IPS-18c (cell line): ENCODE results near the gene ULBP2.

Experiments used
- H3K4me3 ChIP-seq: 2 replicates; pipeline ENCODE4 v1.7.0; 2013; ENCODE audit warnings: low read depth, mild to moderate bottlenecking, low read length, moderate library complexity; ENCODE audit not compliant: insufficient read depth
- H3K9me3 ChIP-seq: one replicate; pipeline ENCODE4 v1.6.1; 2013; ENCODE audit warnings: mild to moderate bottlenecking, low read length, moderate library complexity; ENCODE audit not compliant: control insufficient read depth, insufficient read depth

Gene ULBP2, protein sequence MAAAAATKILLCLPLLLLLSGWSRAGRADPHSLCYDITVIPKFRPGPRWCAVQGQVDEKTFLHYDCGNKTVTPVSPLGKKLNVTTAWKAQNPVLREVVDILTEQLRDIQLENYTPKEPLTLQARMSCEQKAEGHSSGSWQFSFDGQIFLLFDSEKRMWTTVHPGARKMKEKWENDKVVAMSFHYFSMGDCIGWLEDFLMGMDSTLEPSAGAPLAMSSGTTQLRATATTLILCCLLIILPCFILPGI

DNA sequence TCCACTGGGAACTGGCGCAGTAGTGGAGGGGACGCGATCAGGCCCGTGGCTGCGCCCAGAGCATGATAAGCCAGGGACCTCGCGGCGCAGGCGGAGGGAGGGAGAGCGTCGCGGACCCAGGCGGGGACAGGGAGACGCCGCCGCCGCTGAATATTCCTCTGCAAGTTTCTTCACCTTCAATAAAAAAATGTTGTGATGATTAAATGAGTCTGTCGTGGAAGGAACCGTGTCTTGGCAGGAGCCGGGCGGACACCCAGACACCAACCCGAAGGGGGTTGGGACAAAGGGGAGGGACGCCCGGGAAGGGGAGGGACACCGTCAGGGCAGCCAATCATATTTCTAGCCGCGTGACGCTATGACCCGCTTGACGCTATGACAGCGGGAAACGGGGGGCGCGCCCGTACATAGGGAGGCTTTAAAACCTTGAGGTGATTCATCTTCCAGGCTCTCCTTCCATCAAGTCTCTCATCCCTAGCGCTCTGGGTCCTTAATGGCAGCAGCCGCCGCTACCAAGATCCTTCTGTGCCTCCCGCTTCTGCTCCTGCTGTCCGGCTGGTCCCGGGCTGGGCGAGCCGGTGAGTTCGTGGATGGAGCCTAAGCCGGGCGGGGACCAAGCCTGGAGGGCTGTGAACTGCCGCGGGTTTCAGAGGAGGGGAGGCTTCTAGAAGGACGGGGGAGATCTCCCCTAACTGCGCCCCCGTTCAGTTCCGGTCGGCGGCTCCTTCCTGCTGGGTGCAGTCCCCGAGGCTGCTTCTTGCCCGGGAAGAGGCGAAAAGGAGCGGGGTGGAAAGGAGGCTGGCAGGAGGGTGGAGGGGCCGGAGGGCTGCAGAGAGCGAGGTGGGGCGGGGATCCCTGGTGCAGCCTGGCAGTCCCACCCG lies at the start of gene ULBP2:
TSS of gene ULBP2 (plus strand) at position 432 of the 878 bp plus-strand sequence. CDS start at position 491, 59 bp downstream.
- H3K9me3 ChIP-seq, result peaks cover 2% of the 10 kb centered on the region
- H3K4me3 ChIP-seq, result peak within 1 kb of the TSS; percentile 61

DNA sequence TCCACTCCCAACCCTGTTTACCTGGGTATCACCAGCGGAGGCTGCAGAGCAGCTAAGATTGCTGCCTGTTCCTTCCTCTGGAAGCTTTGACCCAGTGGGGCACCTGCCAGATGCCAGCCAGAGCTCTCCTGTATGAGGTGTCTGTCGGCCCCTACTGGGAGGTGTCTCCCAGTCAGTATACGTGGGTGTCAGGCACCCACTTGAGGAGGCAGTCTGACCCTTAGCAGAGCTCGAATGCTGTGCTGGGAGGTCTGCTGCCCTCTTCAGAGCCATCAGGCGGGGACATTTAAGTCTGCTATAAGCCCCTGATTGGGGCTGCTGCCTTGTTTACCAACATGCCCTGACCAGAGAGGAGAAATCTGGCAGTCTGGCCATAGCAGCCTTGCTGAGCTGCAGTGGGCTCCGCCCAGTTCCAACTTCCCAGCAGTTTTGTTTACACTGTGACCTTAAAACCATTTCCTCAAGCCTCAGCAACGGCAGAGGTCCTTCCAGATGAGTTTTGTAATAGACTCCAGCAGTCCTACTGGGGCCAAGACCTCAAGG lies 46.7 kb upstream of the ULBP2 start:
- H3K9me3 ChIP-seq, result no peaks in the 10 kb centered on the region
- H3K4me3 ChIP-seq, result no peak overlapping the region

DNA sequence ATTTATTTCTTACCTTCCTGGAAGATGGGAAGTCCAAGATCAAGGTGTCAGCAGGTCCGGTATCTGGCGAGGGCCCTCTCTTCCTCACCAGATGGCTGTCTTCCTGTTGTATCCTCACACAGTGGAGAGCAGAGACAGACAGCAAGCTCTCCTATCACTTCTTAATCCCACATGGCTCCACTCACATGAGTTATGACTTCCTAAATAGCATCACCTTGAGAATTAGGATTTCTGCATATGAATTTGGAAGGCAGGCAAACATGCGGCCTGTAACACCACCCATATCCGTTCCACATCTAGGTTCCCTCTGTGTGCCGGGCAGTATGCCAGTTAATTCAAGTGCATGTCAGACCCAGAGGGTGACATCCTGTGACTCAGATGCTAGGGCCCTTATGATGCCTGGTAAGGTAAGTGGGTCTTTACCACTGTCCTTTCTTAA lies 46.0 kb upstream of the ULBP2 start:
- Histone ChIP-seq H3K9me3 (no peaks in the 10 kb centered on the region), H3K4me3 (no peak overlapping the region)

DNA sequence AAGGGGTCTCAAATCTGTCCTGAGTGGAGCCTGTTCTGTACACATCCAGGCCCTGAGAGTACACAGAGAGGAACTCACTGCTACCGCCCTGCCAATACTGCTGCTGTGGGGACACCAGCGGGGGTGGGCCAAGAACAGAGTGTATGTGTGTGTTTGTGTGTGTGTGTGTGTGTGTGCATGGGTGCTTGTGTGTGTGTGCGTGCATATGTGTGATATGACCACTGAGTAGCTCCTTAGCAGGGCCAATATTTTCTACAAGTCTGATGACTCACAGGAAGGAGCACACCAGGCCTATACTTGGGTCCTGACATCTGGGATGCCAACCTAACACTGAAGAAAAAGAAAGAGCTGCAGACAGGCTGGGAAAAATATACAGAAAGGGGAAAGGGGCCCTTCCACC lies 45.3 kb upstream of the ULBP2 start:
- Histone ChIP-seq H3K9me3 (no peaks in the 10 kb centered on the region), H3K4me3 (no peak overlapping the region)

DNA sequence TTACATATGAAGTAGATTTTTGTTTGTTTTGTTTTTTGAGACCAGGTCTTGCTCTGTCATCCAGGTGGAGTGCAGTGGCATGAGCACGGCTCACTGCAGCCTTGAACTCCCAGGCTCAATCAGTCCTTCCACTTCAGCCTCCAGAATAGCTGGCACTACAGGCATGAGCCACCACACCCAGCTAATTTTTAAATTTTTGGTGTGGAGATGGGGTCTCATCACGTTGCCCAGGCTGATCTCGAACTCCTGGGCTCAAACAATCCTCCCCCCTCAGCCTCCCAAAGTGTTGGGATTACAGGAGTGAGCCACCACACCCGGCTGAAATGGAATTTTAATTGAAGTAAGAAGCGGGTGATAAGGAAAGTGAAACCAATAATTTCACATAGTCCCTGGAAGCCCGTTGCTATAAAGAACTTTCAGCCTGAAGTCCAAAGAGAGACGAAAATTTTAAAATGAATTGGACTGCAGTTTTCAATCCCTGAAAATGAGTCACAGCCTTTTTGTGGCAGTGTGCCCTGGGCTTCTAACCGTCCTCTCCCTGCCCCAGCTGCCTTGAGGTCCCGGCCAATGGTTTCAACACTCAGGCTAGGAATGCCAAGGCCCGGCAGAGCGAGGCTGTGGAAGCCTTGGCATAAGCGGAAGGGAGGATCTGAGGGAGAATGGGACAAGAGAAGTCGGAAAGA lies 44.7 kb upstream of the ULBP2 start:
- H3K9me3 ChIP-seq, result no peaks in the 10 kb centered on the region
- no peak overlapping the region for H3K4me3 ChIP-seq

DNA sequence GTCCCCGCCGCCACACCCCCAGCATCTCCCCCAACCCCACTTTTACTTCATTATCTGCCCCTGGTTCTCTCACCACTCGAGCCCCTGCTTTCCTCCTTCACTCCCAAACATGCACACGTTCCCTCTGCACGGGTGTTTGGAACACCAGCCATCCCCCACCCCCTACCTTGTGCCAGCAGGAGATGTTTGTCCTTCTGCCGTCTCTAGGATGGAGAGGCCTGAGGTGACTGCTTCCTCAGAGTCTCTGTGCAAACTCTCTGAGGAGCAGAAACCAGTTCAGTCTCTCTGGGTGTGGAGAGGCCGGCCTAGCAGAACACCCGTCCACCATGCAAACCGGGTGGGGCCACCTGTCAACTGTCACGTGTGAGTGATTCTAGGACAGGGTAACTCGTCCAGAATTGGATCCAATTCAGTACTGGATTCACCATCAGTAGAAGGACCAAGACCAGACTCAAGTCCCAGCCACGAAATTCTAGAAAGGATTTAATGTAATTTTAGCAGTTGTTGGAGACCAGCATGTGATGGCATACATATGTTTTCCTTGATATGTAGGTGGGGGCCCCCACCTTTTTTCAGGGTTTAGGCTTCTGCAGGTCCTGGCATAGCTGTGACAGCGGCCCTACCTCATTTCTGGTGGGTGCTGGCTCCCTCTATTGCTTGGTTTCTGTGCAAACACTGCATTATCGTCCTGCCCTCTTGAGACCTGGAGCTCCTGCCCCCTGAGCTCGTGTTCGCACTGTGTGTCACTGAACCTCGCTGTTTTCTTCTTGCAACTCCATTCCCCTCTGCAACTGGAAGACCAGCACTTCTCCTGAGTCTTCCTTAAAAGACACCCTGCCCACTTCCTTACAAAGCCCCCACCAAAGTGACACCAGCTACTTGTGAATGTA lies 43.7 kb upstream of the ULBP2 start, which contains the start of gene RAET1E:
TSS of gene RAET1E (minus strand) at position 259 of the 890 bp plus-strand sequence. CDS start 7,212 bp downstream, outside the sequence.
- Histone ChIP-seq H3K4me3 (no peak within 1 kb of the TSS), H3K9me3 (no peaks in the 10 kb centered on the region)

DNA sequence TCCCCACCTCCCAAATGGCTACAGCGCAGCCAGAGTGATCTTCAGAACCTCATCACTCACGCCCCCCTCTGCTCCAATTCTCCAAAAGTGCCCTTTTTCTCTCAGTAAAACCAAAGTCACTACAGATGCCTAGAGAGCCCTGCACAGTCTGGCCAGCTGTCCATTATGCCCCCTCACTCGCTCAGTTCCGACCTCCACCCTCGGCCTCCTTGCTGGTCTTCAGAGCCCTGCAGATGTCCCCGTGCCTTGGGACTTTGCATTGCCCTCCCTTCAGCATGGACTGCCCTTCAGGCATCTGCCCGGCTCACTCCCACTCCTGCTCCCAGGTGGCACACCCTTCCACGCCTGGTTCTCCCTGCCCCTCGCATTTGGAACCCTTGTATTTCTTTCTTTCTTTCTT lies 42.8 kb upstream of the ULBP2 start:
- Histone ChIP-seq H3K9me3 (no peaks in the 10 kb centered on the region), H3K4me3 (no peak overlapping the region)

DNA sequence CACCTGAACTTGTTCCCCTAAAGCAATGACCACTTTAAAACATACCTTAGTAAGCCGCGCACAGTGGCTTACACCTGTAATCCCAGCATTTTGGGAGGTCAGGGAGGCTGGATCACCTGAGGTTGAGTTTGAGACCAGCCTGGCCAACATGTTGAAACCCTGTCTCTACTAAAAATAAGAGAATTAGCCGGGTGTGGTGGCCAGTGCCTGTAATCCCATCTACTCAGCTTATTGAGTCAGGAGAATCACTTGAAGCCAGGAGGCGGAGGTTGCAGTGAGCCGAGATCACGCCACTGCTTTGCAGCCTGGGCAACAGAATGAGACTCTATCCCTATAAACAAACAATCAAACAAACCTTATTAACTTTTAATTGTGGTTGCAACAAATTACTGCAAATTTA lies 42.3 kb upstream of the ULBP2 start:
- H3K4me3 ChIP-seq, result no peak overlapping the region
- H3K9me3 ChIP-seq, result no peaks in the 10 kb centered on the region

DNA sequence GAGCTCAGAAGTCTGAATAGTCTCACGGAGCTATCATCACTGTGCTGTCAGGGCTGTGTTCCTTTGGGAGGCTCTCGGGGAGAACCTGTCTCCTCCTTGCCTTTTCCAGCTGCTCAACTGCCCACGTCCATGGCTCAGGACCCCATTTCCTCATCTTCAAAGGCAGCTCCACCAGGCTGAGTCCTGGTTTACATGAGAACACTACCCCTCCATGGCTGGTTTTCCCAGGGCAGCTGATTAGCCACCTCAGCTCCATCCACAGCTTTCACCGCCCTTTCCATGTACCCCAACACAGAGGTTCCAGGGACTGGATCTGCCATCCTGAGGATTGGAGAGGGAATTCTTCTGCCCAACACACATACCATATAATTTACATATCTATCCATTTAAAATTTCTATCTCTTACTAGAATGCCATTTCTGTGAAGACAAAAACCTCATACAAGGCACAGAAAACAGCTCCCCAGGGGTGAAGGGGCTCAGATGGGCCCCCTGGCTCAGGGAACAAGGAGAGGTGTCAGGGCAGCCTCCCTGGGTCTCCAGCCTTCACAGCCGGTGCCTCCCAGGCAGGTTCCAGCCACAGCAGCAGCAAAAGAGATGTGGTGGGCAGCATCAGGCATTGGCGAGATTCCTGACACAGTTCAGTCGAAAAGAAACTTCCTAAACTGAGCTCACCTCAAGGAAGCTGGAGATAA lies 41.7 kb upstream of the ULBP2 start:
- H3K9me3 ChIP-seq, result no peaks in the 10 kb centered on the region
- no peak overlapping the region for H3K4me3 ChIP-seq

DNA sequence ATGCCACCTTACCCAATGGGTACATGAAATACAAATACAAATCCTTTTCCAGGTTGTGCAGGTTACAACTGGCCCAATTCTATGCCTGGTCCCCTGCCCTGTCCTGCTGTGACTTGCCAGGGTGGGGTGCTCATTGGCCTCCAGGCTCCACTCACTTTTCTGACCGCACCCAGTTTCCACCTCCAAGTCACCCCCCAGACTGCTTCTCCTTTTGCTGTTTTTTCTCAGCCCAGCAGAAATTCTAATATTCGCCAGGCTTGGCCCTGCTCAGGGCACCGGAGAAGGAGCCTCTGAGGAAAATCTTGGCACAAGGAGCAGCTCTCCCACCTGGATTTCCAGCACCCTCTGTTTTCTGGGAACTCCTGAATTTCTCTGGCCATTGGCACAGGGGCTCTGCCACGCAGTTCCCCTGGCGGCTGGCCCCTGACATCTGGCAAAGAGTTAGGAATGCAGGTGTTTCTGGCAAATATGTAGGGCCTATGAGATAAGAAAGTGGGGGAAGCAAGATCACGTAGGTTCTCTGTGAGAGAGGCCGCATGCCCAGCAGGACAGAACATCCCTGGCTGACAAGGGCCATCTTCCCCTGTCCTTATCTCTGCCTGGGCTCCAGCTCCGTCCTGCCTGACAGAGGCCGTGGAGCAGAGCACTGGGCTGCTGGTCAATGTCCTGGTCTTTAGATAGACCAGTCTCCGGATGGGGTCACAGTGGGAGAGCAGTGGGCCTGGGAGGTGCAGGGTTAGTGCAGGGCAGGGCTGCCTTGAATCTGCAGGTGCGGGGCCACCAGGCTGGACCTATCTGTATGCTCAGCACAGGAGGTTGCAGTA lies 41.0 kb upstream of the ULBP2 start:
- H3K4me3 ChIP-seq, result no peak overlapping the region
- no peaks in the 10 kb centered on the region for H3K9me3 ChIP-seq

DNA sequence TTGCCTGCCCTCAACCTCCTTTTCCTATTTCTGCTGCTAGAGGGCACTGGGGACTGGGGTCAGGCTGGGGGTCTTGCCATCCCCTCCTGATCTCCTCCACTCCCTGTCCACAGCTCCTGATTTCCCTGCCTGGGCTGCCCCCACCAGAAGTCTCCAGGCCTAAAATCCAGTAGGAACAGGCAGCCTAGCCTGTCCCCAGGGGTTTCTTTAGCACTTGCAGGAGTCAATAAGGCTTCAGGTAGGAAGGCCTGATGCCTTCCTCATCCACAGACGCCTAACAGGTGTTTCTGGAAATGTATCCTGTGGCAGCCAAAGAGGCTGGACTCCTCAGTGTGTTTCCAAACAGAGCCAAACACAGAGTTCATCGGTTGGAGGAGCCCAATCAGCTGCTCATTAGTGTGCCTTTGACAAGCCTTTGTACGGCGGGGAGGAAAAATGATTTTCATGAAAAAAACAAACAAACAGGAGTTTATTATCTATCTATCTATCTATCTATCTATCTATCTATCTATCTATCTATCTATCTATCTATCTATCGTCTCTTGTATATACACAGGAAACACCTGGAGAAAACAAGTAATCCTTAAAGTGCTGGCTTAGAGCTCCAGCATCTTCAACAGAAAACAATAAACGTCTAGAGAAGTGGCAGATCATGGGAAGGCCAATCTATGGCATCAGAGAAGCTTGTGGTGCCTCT lies 40.2 kb upstream of the ULBP2 start:
- no peaks in the 10 kb centered on the region for H3K9me3 ChIP-seq
- no peak overlapping the region for H3K4me3 ChIP-seq

DNA sequence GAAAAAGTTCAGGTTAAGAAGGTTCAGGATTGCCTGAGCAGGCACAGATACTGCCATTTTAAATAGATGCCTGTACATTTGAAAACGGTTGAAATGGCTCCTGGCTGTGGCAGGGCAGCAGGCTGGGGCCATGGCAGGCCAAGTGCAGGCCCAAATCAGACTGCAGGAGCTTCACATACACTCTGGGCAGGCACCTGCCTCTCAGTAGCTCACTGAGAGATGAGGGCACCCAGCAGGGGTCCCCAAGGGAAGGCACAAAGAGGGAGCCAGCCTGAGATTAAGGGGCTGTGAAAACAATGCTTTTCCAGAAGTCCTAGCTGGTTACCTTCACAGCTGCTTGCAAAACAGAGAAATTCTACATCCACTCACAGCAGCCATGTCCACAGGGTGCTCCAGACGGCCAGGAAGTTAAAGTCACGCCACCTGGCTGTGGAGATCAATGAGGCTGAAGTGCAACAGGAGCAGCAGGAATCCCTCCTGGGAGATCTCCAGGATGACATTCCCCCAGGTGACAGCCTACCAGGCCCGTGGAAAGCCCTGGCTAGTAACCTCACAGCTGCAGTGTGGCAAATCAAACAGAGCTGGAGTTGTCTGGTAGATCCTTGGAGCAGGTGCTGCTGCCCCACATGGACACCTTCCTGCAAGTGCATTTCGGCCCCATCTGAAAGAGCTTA lies 37.7 kb upstream of the ULBP2 start:
- Histone ChIP-seq H3K4me3 (no peak overlapping the region), H3K9me3 (peaks cover 3% of the 10 kb centered on the region)

DNA sequence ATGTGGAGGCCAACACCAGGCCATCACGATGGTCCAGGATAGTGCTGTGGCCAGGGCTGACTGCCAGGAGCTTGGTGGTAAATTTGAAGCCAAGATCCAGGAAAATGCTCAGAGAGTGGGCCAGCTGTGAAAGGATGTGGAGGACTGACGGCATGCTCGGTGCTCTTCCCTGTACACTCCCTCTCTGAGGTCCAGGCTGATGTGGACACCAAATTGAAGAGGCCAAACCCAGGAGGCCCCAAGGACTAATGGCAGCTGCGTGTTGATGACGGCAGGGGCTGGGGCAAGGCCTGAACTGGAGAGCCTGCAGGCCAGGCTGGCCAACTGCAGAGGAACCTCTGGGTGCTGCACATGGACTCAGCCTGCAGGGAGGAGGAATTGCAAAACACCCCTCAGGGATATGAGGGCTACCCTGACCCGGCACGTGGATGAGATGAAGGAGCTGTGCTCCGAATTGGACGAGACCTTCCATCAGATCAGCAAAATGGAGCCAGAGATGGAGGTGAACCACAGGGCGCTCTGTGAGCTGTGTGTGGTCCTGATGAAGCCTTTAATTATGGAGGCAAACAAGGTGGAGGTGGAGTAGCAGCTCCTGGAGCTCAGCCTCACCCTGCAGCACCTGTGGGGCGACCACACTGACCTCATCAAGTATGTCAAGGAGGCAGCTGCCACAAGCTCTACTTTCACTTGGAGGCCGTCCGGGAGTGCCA lies 37.0 kb upstream of the ULBP2 start:
- Histone ChIP-seq H3K9me3 (peaks cover 3% of the 10 kb centered on the region), H3K4me3 (no peak overlapping the region)

DNA sequence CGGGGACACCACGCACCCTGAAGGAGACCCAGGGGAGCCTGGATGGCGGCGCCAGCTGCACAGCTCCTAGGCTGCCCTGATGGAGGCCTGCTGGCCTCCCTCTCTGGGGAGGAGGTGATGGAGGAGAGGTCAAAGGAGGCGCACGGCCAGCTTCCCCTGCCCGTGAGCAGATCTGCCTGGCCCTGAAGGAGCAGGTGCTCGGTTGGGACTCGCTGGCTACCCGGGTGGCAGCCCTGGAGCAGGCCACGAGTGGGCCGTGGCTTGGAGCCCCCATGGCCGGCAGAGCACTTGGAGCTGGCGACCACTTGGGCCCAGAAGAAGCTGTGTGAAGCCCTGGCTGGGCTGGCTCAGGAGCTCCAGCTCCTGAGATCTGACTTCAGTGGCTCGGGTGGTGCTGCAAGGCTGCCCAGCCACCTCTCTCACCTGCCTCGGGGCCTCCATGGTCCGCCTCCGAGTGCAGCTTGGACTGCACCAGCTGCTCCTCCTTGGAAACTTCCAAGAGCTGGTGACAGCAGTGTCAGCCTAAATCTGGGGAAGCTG lies 36.4 kb upstream of the ULBP2 start:
- no peak overlapping the region for H3K4me3 ChIP-seq
- H3K9me3 ChIP-seq, result peaks cover 5% of the 10 kb centered on the region
